Testis (tissue), 3 donors: ENCODE results near the gene ILDR1. TPM values are rescaled to one million over a fixed set of nuclear protein-coding genes. Genes with fewer than 3 reads are reported as not detected.

Source experiments
- DNase-seq: peaks from one replicate; pipeline ENCODE4 v3.0.0-alpha.2; 2019
- H3K27ac ChIP-seq, 2 donors: fragments of 200-600 bp; sonication (generic); one replicate each; pipeline ENCODE4 v1.5.1; 2019
- H3K27me3 ChIP-seq: fragments of 200-600 bp; sonication (generic); one replicate; pipeline ENCODE4 v1.5.1; 2019
- H3K36me3 ChIP-seq: fragments of 200-600 bp; sonication (generic); one replicate; pipeline ENCODE4 v1.5.1; 2017; ENCODE audit warnings: low read depth; ENCODE audit errors: missing control alignments
- H3K4me1 ChIP-seq: fragments of 200-600 bp; sonication (generic); one replicate; pipeline ENCODE4 v1.5.1; 2019
- H3K4me3 ChIP-seq, 2 donors: fragments of 200-600 bp; sonication (generic); one replicate each; pipeline ENCODE4 v1.5.1; 2017 to 2019
- H3K9me3 ChIP-seq: fragments of 200-600 bp; sonication (generic); one replicate; pipeline ENCODE4 v1.5.1; 2017
- CTCF ChIP-seq, 3 experiments: fragments of 450-650 bp in 2 of 3; fragments of 200-600 bp in 1 of 3; sonication (generic) in 1 of 3; IDR thresholded peaks; one replicate each; pipeline ENCODE4 v1.5.1; 2016 to 2019; ENCODE audit warnings: antibody characterized with exemption in 3 of 3, mild to moderate bottlenecking in 2 of 3, moderate library complexity in 1 of 3
- POLR2A ChIP-seq: fragments of 450-650 bp; IDR thresholded peaks from one replicate; pipeline ENCODE4 v1.6.1; 2017; ENCODE audit warnings: antibody characterized with exemption, mild to moderate bottlenecking, moderate library complexity
- WGBS, 2 donors: methylation state at CpG; one replicate each; pipeline ENCODE4 v1.1.5; 2018; 5-methylcytosine and 5-hydroxymethylcytosine counted together
- intact Hi-C: fragments of 100-400 bp; cut with DNase I; formaldehyde crosslinking; loops from one replicate; pipeline ENCODE4 v1.15.1; 2023; ENCODE audit warnings: low total_unique reads
- polyA plus RNA-seq: library from polyadenylated mRNA; stranded (reverse); fragments of 350-450 nt; fragmentation: Illumina TruSeq; extraction: RNeasy Lipid Tissue Mini Kit (QIAGEN cat#74804); gene quantifications from one replicate; pipeline ENCODE4 v1.2.3, GENCODE V29; 2014; ENCODE audit warnings: low read depth, low replicate concordance; ENCODE audit not compliant: insufficient read depth
- total RNA-seq, 2 donors: library from RNA; depleted of rRNA; stranded (reverse); fragments of >200 nt; gene quantifications; one replicate each; pipeline ENCODE4 v1.2.3, GENCODE V29; 2016

ILDR1 gene
- total and polyA plus RNA-seq, 3 donors from 2014 or later, result 1.4 to 3.2 (median 3.2) TPM

GRCh38 chr3:122064326-122064725 is 42.3 kb upstream of the ILDR1 start:
- Histone ChIP-seq H3K9me3 (no peaks in the 10 kb centered on the region), H3K4me3 (no peak overlapping the region), H3K4me1 (no peaks in the 10 kb centered on the region), H3K27me3 (no peaks in the 10 kb centered on the region), H3K36me3 (no peaks in the 10 kb centered on the region), H3K27ac (no peak overlapping the region)
- 83 to 91% methylated on average over 4 of the region's 4 CpGs for WGBS, 2 donors
- no peak for DNase-seq
- no peak for TF ChIP-seq POLR2A
- TF ChIP-seq CTCF (IDR thresholded peaks at IDR 0.05), result no peak
- intact Hi-C loops, result no loop called here

- WGBS, 2 donors, result 62 to 78% methylated on average over 1 of the region's 1 CpG
- TF ChIP-seq CTCF (IDR thresholded peaks at IDR 0.05) (no peak), POLR2A (no peak)
- Histone ChIP-seq H3K4me1 (no peaks in the 10 kb centered on the region), H3K27me3 (no peaks in the 10 kb centered on the region), H3K9me3 (no peaks in the 10 kb centered on the region), H3K27ac (no peak overlapping the region), H3K36me3 (no peaks in the 10 kb centered on the region), H3K4me3 (no peak overlapping the region)
- intact Hi-C loops, result no loop called here
- DNase-seq, result no peak
Measured at GRCh38 chr3:122063908-122064307, 41.9 kb upstream of the ILDR1 start.

GRCh38 chr3:122060040-122060698 is 38.1 kb upstream of the ILDR1 start:
- Histone ChIP-seq H3K27ac (no peak overlapping the region), H3K27me3 (no peaks in the 10 kb centered on the region), H3K4me3 (no peak overlapping the region), H3K9me3 (no peaks in the 10 kb centered on the region), H3K36me3 (no peaks in the 10 kb centered on the region), H3K4me1 (no peaks in the 10 kb centered on the region)
- TF ChIP-seq CTCF (IDR thresholded peaks at IDR 0.05) (no peak), POLR2A (no peak)
- no peak for DNase-seq
- intact Hi-C loops, result no loop called here
- 69 to 86% methylated on average over 6 of the region's 6 CpGs for WGBS, 2 donors

GRCh38 chr3:122058294-122058693 is 36.2 kb upstream of the ILDR1 start:
- no peak overlapping the region for H3K27ac ChIP-seq
- WGBS, 2 donors, result 79% methylated on average over 1 of the region's 1 CpG
- H3K36me3 ChIP-seq, result no peaks in the 10 kb centered on the region
- no peaks in the 10 kb centered on the region for H3K4me1 ChIP-seq
- no peaks in the 10 kb centered on the region for H3K9me3 ChIP-seq
- intact Hi-C loops, result no loop called here
- TF ChIP-seq POLR2A, result no peak
- TF ChIP-seq CTCF (IDR thresholded peaks at IDR 0.05), result no peak
- no peaks in the 10 kb centered on the region for H3K27me3 ChIP-seq
- DNase-seq, result no peak
- no peak overlapping the region for H3K4me3 ChIP-seq

GRCh38 chr3:122057671-122058070 is 35.6 kb upstream of the ILDR1 start:
- TF ChIP-seq CTCF (IDR thresholded peaks at IDR 0.05), result no peak
- TF ChIP-seq POLR2A, result no peak
- no peak for DNase-seq
- Histone ChIP-seq H3K36me3 (no peaks in the 10 kb centered on the region), H3K4me1 (no peaks in the 10 kb centered on the region), H3K4me3 (no peak overlapping the region), H3K27me3 (no peaks in the 10 kb centered on the region), H3K9me3 (no peaks in the 10 kb centered on the region), H3K27ac (no peak overlapping the region)
- intact Hi-C loops, result no loop called here
- 90 to 91% methylated on average over 2 of the region's 2 CpGs for WGBS, 2 donors
